Mesenchymal stem cell (in vitro differentiated cells and primary cell): ENCODE results near the gene FLT3LG.

Experiments
- DNase-seq: peaks from one replicate; pipeline ENCODE4 v3.0.0-alpha.2; 2013
- H2AFZ ChIP-seq: one replicate; pipeline ENCODE4 v1.6.1; 2013; ENCODE audit warnings: low read depth, mild to moderate bottlenecking, control low read depth, inconsistent platforms, low read length, moderate library complexity
- H2AK5ac ChIP-seq: 2 replicates; pipeline ENCODE4 v1.6.1; 2013; ENCODE audit warnings: low read length, moderate library complexity, mild to moderate bottlenecking, inconsistent platforms; ENCODE audit not compliant: severe bottlenecking
- H2BK120ac ChIP-seq: one replicate; pipeline ENCODE4 v1.6.1; 2013; ENCODE audit warnings: low read depth, mild to moderate bottlenecking, inconsistent platforms, low read length, moderate library complexity
- H2BK12ac ChIP-seq, 2 experiments: one replicate each; pipeline ENCODE4 v1.6.1; 2013; ENCODE audit warnings: inconsistent platforms in 2 of 2, low read length in 2 of 2, mild to moderate bottlenecking in 2 of 2, moderate library complexity in 2 of 2, control low read depth in 1 of 2
- H2BK15ac ChIP-seq: one replicate; pipeline ENCODE4 v1.6.1; 2013; ENCODE audit warnings: mild to moderate bottlenecking, low read depth, inconsistent platforms; ENCODE audit not compliant: poor library complexity, severe bottlenecking
- H2BK5ac ChIP-seq: 2 replicates; pipeline ENCODE4 v1.6.1; 2013; ENCODE audit warnings: low read depth, mild to moderate bottlenecking, low read length, control low read depth, inconsistent platforms; ENCODE audit not compliant: poor library complexity, severe bottlenecking
- H3K14ac ChIP-seq, 2 experiments: one replicate each; pipeline ENCODE4 v1.6.1; 2013; ENCODE audit warnings: inconsistent platforms in 2 of 2, low read length in 2 of 2, control low read depth in 1 of 2, mild to moderate bottlenecking in 1 of 2, moderate library complexity in 1 of 2
- H3K18ac ChIP-seq, 2 experiments: one replicate each; pipeline ENCODE4 v1.6.1; 2013; ENCODE audit warnings: inconsistent platforms in 2 of 2, low read length in 2 of 2, control low read depth in 1 of 2, low read depth in 1 of 2, mild to moderate bottlenecking in 1 of 2
- H3K23ac ChIP-seq, 2 experiments: one replicate each; pipeline ENCODE4 v1.6.1; 2013; ENCODE audit warnings: inconsistent platforms in 2 of 2, low read length in 2 of 2, mild to moderate bottlenecking in 2 of 2, moderate library complexity in 2 of 2, control low read depth in 1 of 2
- H3K27ac ChIP-seq: 2 replicates; pipeline ENCODE4 v1.5.1; 2013; ENCODE audit warnings: mild to moderate bottlenecking, moderate library complexity, low read length, control low read depth, inconsistent platforms; ENCODE audit not compliant: poor library complexity, severe bottlenecking
- H3K27me3 ChIP-seq, 2 experiments: 2 replicates each; pipeline versions ENCODE4 v1.6.1 to v1.7.0; 2013; ENCODE audit warnings: low read length in 2 of 2, mild to moderate bottlenecking in 2 of 2, moderate library complexity in 2 of 2, control low read depth in 1 of 2, inconsistent platforms in 1 of 2; ENCODE audit not compliant: control insufficient read depth in 1 of 2, insufficient read depth in 1 of 2
- H3K36me3 ChIP-seq, 2 experiments: 2 replicates each; pipeline versions ENCODE4 v1.6.1 to v1.7.0; 2013; ENCODE audit warnings: low read length in 2 of 2, control low read depth in 1 of 2, inconsistent platforms in 1 of 2, low read depth in 1 of 2, mild to moderate bottlenecking in 1 of 2; ENCODE audit not compliant: insufficient read depth in 2 of 2, control insufficient read depth in 1 of 2
- H3K4ac ChIP-seq, 2 experiments: one replicate each; pipeline ENCODE4 v1.6.1; 2013; ENCODE audit warnings: inconsistent platforms in 2 of 2, low read length in 2 of 2, mild to moderate bottlenecking in 2 of 2, moderate library complexity in 2 of 2, control low read depth in 1 of 2, low read depth in 1 of 2
- H3K4me1 ChIP-seq: 2 replicates; pipeline ENCODE4 v1.6.1; 2013; ENCODE audit warnings: low read depth, low read length, control low read depth; ENCODE audit not compliant: control insufficient read depth, insufficient read depth
- H3K4me2 ChIP-seq: 2 replicates; pipeline ENCODE4 v1.6.1; 2013; ENCODE audit warnings: low read length, mild to moderate bottlenecking, inconsistent platforms; ENCODE audit not compliant: poor library complexity, severe bottlenecking
- H3K4me3 ChIP-seq, 2 experiments: 2 replicates each; pipeline versions ENCODE4 v1.5.1 to v1.7.0; 2013; ENCODE audit warnings: low read length in 2 of 2, mild to moderate bottlenecking in 2 of 2, control low read depth in 1 of 2, low read depth in 1 of 2; ENCODE audit not compliant: insufficient read depth in 1 of 2
- H3K79me1 ChIP-seq: replicated peaks from 2 replicates; pipeline ENCODE4 v1.6.1; 2013; ENCODE audit warnings: mild to moderate bottlenecking, control low read depth, low read length, inconsistent platforms; ENCODE audit not compliant: poor library complexity, severe bottlenecking
- H3K9ac ChIP-seq: 2 replicates; pipeline ENCODE4 v1.7.0; 2013; ENCODE audit warnings: mild to moderate bottlenecking, low read length, moderate library complexity
- H3K9me3 ChIP-seq: 2 replicates; pipeline ENCODE4 v1.7.0; 2013; ENCODE audit warnings: mild to moderate bottlenecking, low read length; ENCODE audit not compliant: control insufficient read depth
- H4K8ac ChIP-seq: one replicate; pipeline ENCODE4 v1.6.1; 2013; ENCODE audit warnings: inconsistent platforms, mild to moderate bottlenecking, low read length, moderate library complexity
- H4K91ac ChIP-seq: one replicate; pipeline ENCODE4 v1.6.1; 2013; ENCODE audit warnings: mild to moderate bottlenecking, low read length, inconsistent platforms
- WGBS: methylation state at CpG from one replicate; pipeline ENCODE4 v1.1.7; 2013; ENCODE audit warnings: mixed read lengths; 5-methylcytosine and 5-hydroxymethylcytosine counted together

The FLT3LG gene

DNA sequence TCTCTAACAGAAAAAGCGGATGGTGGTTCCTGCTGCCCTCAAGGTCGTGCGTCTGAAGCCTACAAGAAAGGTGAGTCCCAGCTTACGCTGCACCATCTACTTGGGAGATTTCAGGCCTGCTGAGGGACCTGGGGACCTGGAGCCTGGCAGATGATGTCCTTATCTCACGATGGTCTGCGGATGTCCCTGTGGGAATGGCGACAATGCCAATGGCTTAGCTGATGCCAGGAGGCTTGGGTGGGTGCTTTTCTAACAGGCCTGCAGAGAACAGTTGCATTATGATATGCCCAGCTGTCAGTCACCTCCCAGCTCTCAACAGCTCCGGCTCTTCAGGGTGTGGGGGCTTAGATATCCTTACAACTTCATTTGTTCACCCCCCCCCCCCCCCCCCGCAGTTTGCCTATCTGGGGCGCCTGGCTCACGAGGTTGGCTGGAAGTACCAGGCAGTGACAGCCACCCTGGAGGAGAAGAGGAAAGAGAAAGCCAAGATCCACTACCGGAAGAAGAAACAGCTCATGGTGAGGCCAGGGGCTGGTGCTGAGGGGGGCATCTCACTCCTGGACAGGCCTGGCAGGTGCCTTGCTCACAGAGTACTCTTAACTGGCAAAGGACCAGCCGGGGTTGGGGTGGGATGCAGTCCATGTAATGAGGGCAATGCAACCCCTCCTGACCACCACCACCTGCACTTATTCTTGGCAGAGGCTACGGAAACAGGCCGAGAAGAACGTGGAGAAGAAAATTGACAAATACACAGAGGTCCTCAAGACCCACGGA is 17.2 kb downstream of the FLT3LG start:
- Histone ChIP-seq H4K91ac (no peak overlapping the region), H2AFZ (no peak overlapping the region), H3K9me3 (no peaks in the 10 kb centered on the region), H3K9ac (peak overlapping the region; percentile 100), H3K14ac (no peak overlapping the region), H3K27me3 (no peaks in the 10 kb centered on the region), H3K4me2 (no peak overlapping the region), H3K4me1 (peaks cover 27% of the 10 kb centered on the region), H3K4me3 (no peak overlapping the region), H2BK5ac (no peak overlapping the region), H3K18ac (no peak overlapping the region), H2BK15ac (no peak overlapping the region), H3K27ac (peak overlapping the region; percentile 14), H3K4ac (no peak overlapping the region), H3K23ac (no peak overlapping the region), H2BK12ac (peak overlapping the region in 1 of 2 experiments; percentile 30), H4K8ac (no peak overlapping the region), H3K36me3 (peaks cover 44 to 51% of the 10 kb centered on the region in 2 experiments), H2AK5ac (no peak overlapping the region), H2BK120ac (no peak overlapping the region), H3K79me1 (peaks cover 1% of the 10 kb centered on the region)
- DNase-seq: no peak
- 95% methylated on average over 13 of the region's 17 CpGs for WGBS

DNA sequence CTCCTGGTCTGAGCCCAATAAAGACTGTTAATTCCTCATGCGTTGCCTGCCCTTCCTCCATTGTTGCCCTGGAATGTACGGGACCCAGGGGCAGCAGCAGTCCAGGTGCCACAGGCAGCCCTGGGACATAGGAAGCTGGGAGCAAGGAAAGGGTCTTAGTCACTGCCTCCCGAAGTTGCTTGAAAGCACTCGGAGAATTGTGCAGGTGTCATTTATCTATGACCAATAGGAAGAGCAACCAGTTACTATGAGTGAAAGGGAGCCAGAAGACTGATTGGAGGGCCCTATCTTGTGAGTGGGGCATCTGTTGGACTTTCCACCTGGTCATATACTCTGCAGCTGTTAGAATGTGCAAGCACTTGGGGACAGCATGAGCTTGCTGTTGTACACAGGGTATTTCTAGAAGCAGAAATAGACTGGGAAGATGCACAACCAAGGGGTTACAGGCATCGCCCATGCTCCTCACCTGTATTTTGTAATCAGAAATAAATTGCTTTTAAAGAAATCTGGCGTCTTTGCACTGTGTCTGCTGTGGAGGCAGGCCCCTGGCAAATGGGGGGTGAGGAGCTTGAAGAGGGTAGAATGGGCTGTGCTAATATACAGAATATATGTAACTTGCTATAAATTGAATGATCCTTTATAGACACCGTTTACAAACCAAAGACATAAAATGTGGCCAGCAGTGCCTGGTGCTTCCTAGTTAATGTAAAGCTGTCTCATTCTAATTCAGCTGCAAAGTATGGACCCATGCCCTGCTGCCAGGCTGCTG is 18.0 kb downstream of the FLT3LG start:
- Histone ChIP-seq H3K23ac (no peak overlapping the region), H2AK5ac (no peak overlapping the region), H3K4me3 (no peak overlapping the region), H2AFZ (no peak overlapping the region), H2BK12ac (no peak overlapping the region), H4K91ac (no peak overlapping the region), H3K9ac (no peak overlapping the region), H3K4me2 (no peak overlapping the region), H4K8ac (no peak overlapping the region), H3K18ac (no peak overlapping the region), H3K4me1 (peaks cover 26% of the 10 kb centered on the region), H3K36me3 (peaks cover 44 to 51% of the 10 kb centered on the region in 2 experiments), H2BK120ac (no peak overlapping the region), H3K27ac (peak overlapping the region; percentile 2), H3K14ac (no peak overlapping the region), H3K27me3 (no peaks in the 10 kb centered on the region), H3K79me1 (peaks cover 1% of the 10 kb centered on the region), H3K9me3 (no peaks in the 10 kb centered on the region), H3K4ac (no peak overlapping the region), H2BK15ac (no peak overlapping the region), H2BK5ac (no peak overlapping the region)
- WGBS: 94% methylated on average over 7 of the region's 7 CpGs
- no peak for DNase-seq

DNA sequence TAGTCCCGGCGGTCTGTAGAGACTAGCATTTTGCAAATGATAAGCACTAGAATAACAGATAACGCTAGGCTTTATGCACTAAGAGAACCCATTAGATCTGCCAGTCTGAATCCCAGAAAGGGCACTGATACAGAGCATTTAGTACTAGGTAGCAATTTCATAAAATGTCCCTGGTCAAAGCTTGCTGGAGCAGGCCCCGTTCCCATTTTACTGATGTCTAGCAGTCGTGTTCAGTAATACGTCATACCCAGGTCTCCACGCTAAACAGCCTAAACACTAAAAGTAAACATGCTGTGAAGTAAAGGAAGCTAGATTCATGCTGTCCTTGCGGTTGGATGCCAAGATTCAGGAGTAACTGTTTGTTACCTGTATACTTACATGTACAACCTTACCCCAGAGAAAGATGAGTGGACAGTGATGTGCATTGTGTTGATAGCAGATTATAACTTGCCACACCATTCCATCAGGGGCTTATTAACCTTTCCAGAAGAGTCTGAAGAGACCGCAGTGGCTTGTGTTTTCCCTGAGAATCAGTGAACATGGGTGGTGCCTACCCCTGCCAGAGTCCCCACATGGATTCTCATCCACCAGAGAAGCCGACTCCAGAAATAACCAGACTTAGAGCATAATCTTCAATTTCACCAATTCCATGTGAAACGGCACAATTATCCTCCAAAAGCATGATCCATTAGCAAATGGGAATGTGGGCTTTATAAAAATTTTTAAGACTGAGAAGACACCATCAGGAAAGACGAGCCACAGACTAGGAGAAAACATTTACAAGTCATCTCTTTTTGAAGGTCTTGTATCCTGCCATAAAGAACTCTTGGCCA is 18.8 kb downstream of the FLT3LG start:
- H4K8ac ChIP-seq: peak overlapping the region; percentile 12
- 85% methylated on average over 8 of the region's 12 CpGs for WGBS
- H3K14ac ChIP-seq: no peak overlapping the region

More for the DNA sequence above, 18.8 kb downstream of the FLT3LG start:
- Histone ChIP-seq H3K9ac (peak overlapping the region; percentile 39), H2AK5ac (peak overlapping the region; percentile 8), H3K9me3 (no peaks in the 10 kb centered on the region), H2BK5ac (no peak overlapping the region), H2BK15ac (no peak overlapping the region), H3K4me2 (no peak overlapping the region), H3K4me1 (peaks cover 30% of the 10 kb centered on the region), H3K4me3 (no peak overlapping the region), H3K4ac (no peak overlapping the region), H3K36me3 (peaks cover 50 to 56% of the 10 kb centered on the region in 2 experiments), H3K79me1 (peaks cover 1% of the 10 kb centered on the region), H3K23ac (no peak overlapping the region), H3K27ac (peak overlapping the region; percentile 2), H2BK120ac (no peak overlapping the region), H3K27me3 (no peaks in the 10 kb centered on the region), H4K91ac (no peak overlapping the region), H2BK12ac (no peak overlapping the region), H3K18ac (no peak overlapping the region), H2AFZ (no peak overlapping the region)
- DNase-seq: peak; percentile 22
